Measurements from ENCODE around the gene KLK2. TPM values are rescaled to one million over a fixed set of nuclear protein-coding genes. Genes with fewer than 3 reads are reported as not detected.

Gene KLK2
- total and polyA plus RNA-seq, 2 of the 8 experiments (the other 6 are each of a cell fraction or from before 2014, with no cell fraction given) = 0.20 TPM; not detected in 1

GRCh38 chr19:50835785-50836542 lies 37.3 kb upstream of the KLK2 start (continued):
- TF ChIP-seq NANOG (IDR thresholded peaks at IDR 0.05; ENCODE audit: insufficient read depth, low read depth, low read length, poor library complexity, severe bottlenecking) = no peak
- no peak for TF ChIP-seq SRF (IDR thresholded peaks at IDR 0.05; ENCODE audit: low read depth, low read length)
- TF ChIP-seq GTF2F1 (IDR thresholded peaks at IDR 0.05; ENCODE audit: borderline replicate concordance, low read depth, low read length) = no peak
- no peak for TF ChIP-seq POU5F1 (IDR thresholded peaks at IDR 0.05; ENCODE audit: low read depth, low read length)
- TF ChIP-seq KDM4A (IDR thresholded peaks at IDR 0.05; ENCODE audit: low read depth, low read length, severe bottlenecking) = peak; percentile 89
- no peak for TF ChIP-seq CTBP2 (IDR thresholded peaks at IDR 0.05; ENCODE audit: borderline replicate concordance, insufficient read depth, insufficient read length, low read length)
- peak in 1 of 2 experiments; percentile 71; a peak in 2 of 3 replicates for TF ChIP-seq POLR2A (IDR thresholded peaks at IDR 0.05; ENCODE audit: control extremely low read depth in 1 of 2, low read depth in 2 of 2, low read length in 2 of 2)
- TF ChIP-seq BCL11A (IDR thresholded peaks at IDR 0.05; ENCODE audit: low read depth in 2 of 2, low read length in 2 of 2) = no peak
- no peak for TF ChIP-seq CEBPB (IDR thresholded peaks at IDR 0.05; ENCODE audit: low read depth, low read length)
- peak in 2 of 3 experiments; percentile 3 to 26; a peak in 2 of 4 replicates for TF ChIP-seq CTCF (IDR thresholded peaks at IDR 0.05; ENCODE audit: control extremely low read depth in 1 of 3, insufficient read depth in 1 of 3, low read depth in 1 of 3, low read length in 3 of 3)
- TF ChIP-seq TBP (IDR thresholded peaks at IDR 0.05; ENCODE audit: low read depth, low read length) = no peak
- no peak for TF ChIP-seq TAF7 (optimal IDR thresholded peaks at IDR 0.05; ENCODE audit: borderline replicate concordance, low read depth, low read length)
- no peak for TF ChIP-seq MAFK (IDR thresholded peaks at IDR 0.05; ENCODE audit: low read depth, low read length)
- no peak for TF ChIP-seq RXRA (IDR thresholded peaks at IDR 0.05; ENCODE audit: insufficient read depth, low read depth, low read length)
- TF ChIP-seq CHD1 (IDR thresholded peaks at IDR 0.05; ENCODE audit: low read depth, low read length) = no peak
- no peak for TF ChIP-seq ATF3 (IDR thresholded peaks at IDR 0.05; ENCODE audit: insufficient read depth, low read depth, low read length)
- TF ChIP-seq SAP30 (IDR thresholded peaks at IDR 0.05; ENCODE audit: insufficient read depth, insufficient replicate concordance, low read length) = no peak
- TF ChIP-seq EP300 (IDR thresholded peaks at IDR 0.05; ENCODE audit: borderline replicate concordance in 1 of 2, low read depth in 2 of 2, low read length in 2 of 2) = no peak
- TF ChIP-seq CHD2 (IDR thresholded peaks at IDR 0.05; ENCODE audit: low read length) = no peak; the same call in 1 of the 2 replicates
- no peak for TF ChIP-seq TEAD4 (IDR thresholded peaks at IDR 0.05; ENCODE audit: low read depth, low read length)
- TF ChIP-seq ASH2L (IDR thresholded peaks at IDR 0.05; ENCODE audit: low read length) = peak; percentile 76
